GM12872 (cell line): ENCODE data around the gene FZD8.

Experiments
- CTCF ChIP-seq: IDR thresholded peaks from 3 replicates; pipeline ENCODE4 v1.5.1; 2011; ENCODE audit warnings: low read depth, mild to moderate bottlenecking, low read length, moderate library complexity; ENCODE audit not compliant: insufficient read depth

The FZD8 gene

GRCh38 chr10:35642035-35642792, at the start of gene FZD8:
TSS of gene FZD8 (minus strand) at chr10:35642296. CDS start at chr10:35641429, 867 bp downstream.
- peak; percentile 26; the same call in 1 of the 3 replicates for TF ChIP-seq CTCF

- TF ChIP-seq CTCF: no peak
These were observed 49.6 kb upstream of the FZD8 start for GRCh38 chr10:35691522-35692236.

GRCh38 chr10:35690534-35690933, 48.4 kb upstream of the FZD8 start:
- TF ChIP-seq CTCF: no peak

- no peak for TF ChIP-seq CTCF
These were observed 43.3 kb upstream of the FZD8 start for GRCh38 chr10:35685402-35685801.

- no peak for TF ChIP-seq CTCF
These were observed 42.5 kb upstream of the FZD8 start for GRCh38 chr10:35684586-35684985.

- no peak for TF ChIP-seq CTCF
These were observed 33.8 kb upstream of the FZD8 start for GRCh38 chr10:35675846-35676245.

GRCh38 chr10:35674843-35675242, 32.7 kb upstream of the FZD8 start:
- no peak for TF ChIP-seq CTCF
